RWPE1 (cell line): ENCODE measurements around the gene TMEM43.
"Not testable (repeated sequence)": the region's sequence is repeated elsewhere in the genome, so short reads cannot be mapped to it uniquely, and the experiment has no call there.

Source experiments
- CTCF ChIA-PET: fragments of 350-600 bp; sonication (Branson Sonifier 250); formaldehyde crosslinking; extraction: SDS; loops from one replicate; lab custom pipeline; 2021; lab: Yijun Ruan, JAX
- POLR2A ChIA-PET: fragments of 400-600 bp; formaldehyde crosslinking; extraction: SDS; loops from one replicate; lab custom pipeline; 2020; ENCODE audit warnings: antibody characterized with exemption; ENCODE audit not compliant: low non-redundant PET; lab: Yijun Ruan, JAX
- DNase-seq: peaks from one replicate; pipeline ENCODE4 v3.0.0; 2012; ENCODE audit warnings: low spot score
- H3K27ac ChIP-seq: fragments of 450-650 bp; 2 replicates; pipeline ENCODE4 v1.5.1; 2017
- TF ChIP-seq, protein P1 (sequence below): fragments of 450-650 bp; conservative IDR thresholded peaks from 2 replicates; pipeline ENCODE4 v1.5.1; 2017; ENCODE audit warnings: low read depth, mild to moderate bottlenecking

The TMEM43 gene, protein sequence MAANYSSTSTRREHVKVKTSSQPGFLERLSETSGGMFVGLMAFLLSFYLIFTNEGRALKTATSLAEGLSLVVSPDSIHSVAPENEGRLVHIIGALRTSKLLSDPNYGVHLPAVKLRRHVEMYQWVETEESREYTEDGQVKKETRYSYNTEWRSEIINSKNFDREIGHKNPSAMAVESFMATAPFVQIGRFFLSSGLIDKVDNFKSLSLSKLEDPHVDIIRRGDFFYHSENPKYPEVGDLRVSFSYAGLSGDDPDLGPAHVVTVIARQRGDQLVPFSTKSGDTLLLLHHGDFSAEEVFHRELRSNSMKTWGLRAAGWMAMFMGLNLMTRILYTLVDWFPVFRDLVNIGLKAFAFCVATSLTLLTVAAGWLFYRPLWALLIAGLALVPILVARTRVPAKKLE

GRCh38 chr3:14124615-14125192 lies at the start of gene TMEM43, which contains the start of gene CHCHD4:
TSS of gene TMEM43 (plus strand) at chr3:14125052. CDS start at chr3:14125194, 142 bp downstream.
TSS of gene CHCHD4 (minus strand) at chr3:14124870. CDS start at chr3:14124676, 194 bp downstream.
- TF ChIP-seq, protein P1, sequence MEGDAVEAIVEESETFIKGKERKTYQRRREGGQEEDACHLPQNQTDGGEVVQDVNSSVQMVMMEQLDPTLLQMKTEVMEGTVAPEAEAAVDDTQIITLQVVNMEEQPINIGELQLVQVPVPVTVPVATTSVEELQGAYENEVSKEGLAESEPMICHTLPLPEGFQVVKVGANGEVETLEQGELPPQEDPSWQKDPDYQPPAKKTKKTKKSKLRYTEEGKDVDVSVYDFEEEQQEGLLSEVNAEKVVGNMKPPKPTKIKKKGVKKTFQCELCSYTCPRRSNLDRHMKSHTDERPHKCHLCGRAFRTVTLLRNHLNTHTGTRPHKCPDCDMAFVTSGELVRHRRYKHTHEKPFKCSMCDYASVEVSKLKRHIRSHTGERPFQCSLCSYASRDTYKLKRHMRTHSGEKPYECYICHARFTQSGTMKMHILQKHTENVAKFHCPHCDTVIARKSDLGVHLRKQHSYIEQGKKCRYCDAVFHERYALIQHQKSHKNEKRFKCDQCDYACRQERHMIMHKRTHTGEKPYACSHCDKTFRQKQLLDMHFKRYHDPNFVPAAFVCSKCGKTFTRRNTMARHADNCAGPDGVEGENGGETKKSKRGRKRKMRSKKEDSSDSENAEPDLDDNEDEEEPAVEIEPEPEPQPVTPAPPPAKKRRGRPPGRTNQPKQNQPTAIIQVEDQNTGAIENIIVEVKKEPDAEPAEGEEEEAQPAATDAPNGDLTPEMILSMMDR = no peak
- POLR2A ChIA-PET = interaction anchor here (0.8 to 0.9 kb wide), 2 partner anchors 11 to 17 kb away, joined by 3 read pairs; no protein-coding TSS in a partner anchor
- CTCF ChIA-PET = interaction anchor here (1.4 kb wide), 1 partner anchor 228 kb away, joined by 6 read pairs; no protein-coding TSS in a partner anchor
- H3K27ac ChIP-seq = peak within 1 kb of the TSS; percentile 98
- peak; percentile 98 for DNase-seq

DNA sequence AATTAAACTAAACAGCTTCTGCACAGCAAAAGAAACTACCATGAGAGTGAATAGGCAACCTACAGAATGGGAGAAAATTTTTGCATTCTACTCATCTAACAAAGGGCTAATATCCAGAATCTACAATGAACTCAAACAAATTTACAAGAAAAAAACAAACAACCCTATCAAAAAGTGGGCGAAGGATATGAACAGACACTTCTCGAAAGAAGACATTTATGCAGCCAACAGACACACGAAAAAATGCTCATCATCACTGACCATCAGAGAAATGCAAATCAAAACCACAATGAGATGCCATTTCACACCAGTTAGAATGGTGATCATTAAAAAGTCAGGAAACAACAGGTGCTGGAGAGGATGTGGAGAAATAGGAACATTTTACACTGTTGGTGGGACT lies 49.6 kb upstream of the TMEM43 start:
- POLR2A ChIA-PET, DNase-seq, CTCF ChIA-PET, H3K27ac ChIP-seq: not testable (repeated sequence)

DNA sequence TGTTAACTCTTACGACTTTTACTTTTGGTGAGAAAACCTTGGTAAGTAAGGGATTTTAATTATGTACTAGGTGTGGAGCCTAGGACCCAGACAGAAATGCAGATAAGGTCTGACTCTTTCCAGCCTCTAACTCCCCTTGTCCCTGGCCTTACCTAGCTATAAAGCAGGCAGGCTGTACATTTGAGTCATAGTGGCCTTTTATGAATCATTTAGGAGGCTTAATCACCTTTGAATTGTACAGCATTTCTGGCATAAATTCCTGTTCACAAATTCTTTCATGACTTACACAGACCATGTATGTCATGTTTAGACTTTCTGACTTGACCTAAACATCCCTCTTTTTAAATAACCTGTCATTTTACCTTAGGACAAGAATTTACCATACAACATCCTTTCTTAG lies 47.5 kb upstream of the TMEM43 start:
- ChIA-PET POLR2A (no interaction called here), CTCF (no interaction called here)
- TF ChIP-seq, protein P1 = no peak
- no peak overlapping the region for H3K27ac ChIP-seq
- DNase-seq = no peak

- CTCF ChIA-PET = no interaction called here
- TF ChIP-seq, protein P1 = no peak
- no peak overlapping the region for H3K27ac ChIP-seq
- DNase-seq = no peak
- POLR2A ChIA-PET = no interaction called here
Observed at GRCh38 chr3:14082108-14082657, 42.7 kb upstream of the TMEM43 start.

GRCh38 chr3:14087461-14087860 lies 37.4 kb upstream of the TMEM43 start:
- H3K27ac ChIP-seq, DNase-seq, POLR2A ChIA-PET: not testable (repeated sequence)
- CTCF ChIA-PET = interaction anchor here (0.6 kb wide), 1 partner anchor 207 kb away, joined by 4 read pairs; no protein-coding TSS in a partner anchor

GRCh38 chr3:14091959-14092358 lies 32.9 kb upstream of the TMEM43 start:
- H3K27ac ChIP-seq, DNase-seq, CTCF ChIA-PET, POLR2A ChIA-PET: not testable (repeated sequence)

DNA sequence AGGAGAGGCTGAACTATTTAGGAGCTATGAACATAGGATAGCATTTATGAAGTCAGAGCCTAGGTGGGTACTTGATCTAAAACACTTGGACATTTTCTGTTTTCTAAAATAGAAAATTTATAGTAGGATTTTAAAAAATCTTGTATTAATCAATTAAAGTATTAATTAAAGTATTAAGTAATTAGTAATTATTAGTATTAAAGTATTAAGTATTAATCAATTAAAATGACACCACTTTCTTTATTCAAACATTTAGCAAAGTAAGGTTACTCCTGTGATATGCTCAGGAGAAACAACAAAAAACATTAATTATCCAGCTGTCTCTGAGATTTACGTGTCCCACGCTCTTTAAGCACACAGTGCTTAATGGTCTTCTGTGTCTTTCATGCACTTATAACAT lies 32.4 kb upstream of the TMEM43 start:
- ChIA-PET CTCF (interaction anchor here (0.6 kb wide), 1 partner anchor 16 kb away, joined by 8 read pairs; no protein-coding TSS in a partner anchor), POLR2A (no interaction called here)

More for the DNA sequence above, 32.4 kb upstream of the TMEM43 start:
- no peak for DNase-seq
- TF ChIP-seq, protein P1 = no peak
- H3K27ac ChIP-seq = no peak overlapping the region
